RWPE2 (cell line): ENCODE measurements around the gene TMC3.

Experiments
- ATAC-seq: fragments of 200-7000 bp; cut with Tn5 transposase; 3 replicates; pipeline ENCODE4 v1.9.1; 2021; ENCODE audit warnings: low read depth
- DNase-seq: peaks from one replicate; pipeline ENCODE4 v3.0.0-alpha.2; 2020; ENCODE audit warnings: low spot score
- H3K27ac ChIP-seq: fragments of 450-650 bp; 2 replicates; pipeline ENCODE4 v1.5.1; 2017; ENCODE audit warnings: mild to moderate bottlenecking; ENCODE audit not compliant: poor library complexity, severe bottlenecking
- H3K27me3 ChIP-seq: fragments of 250-450 bp; sonication (Bioruptor Pico); 2 replicates; pipeline ENCODE4 v1.5.1; 2021; ENCODE audit warnings: mild to moderate bottlenecking, moderate library complexity; ENCODE audit not compliant: insufficient read depth, poor library complexity, severe bottlenecking
- H3K36me3 ChIP-seq: fragments of 250-450 bp; sonication (Bioruptor Pico); 2 replicates; pipeline ENCODE4 v1.5.1; 2020; ENCODE audit warnings: low read depth, mild to moderate bottlenecking, moderate library complexity
- H3K4me1 ChIP-seq: fragments of 250-450 bp; sonication (Bioruptor Pico); 2 replicates; pipeline ENCODE4 v1.5.1; 2021; ENCODE audit warnings: mild to moderate bottlenecking, moderate library complexity; ENCODE audit not compliant: insufficient read depth, poor library complexity, severe bottlenecking
- H3K4me3 ChIP-seq: fragments of 250-450 bp; sonication (Bioruptor Pico); 2 replicates; pipeline ENCODE4 v1.5.1; 2021; ENCODE audit warnings: mild to moderate bottlenecking, moderate library complexity; ENCODE audit not compliant: severe bottlenecking
- H3K9me3 ChIP-seq: fragments of 250-450 bp; sonication (Bioruptor Pico); 2 replicates; pipeline ENCODE4 v1.5.1; 2021; ENCODE audit warnings: mild to moderate bottlenecking, moderate library complexity; ENCODE audit not compliant: severe bottlenecking
- TF ChIP-seq, protein P1 (sequence below): fragments of 450-650 bp; IDR thresholded peaks from one replicate; pipeline ENCODE4 v1.5.1; 2017; ENCODE audit warnings: mild to moderate bottlenecking, moderate library complexity; ENCODE audit not compliant: poor library complexity, severe bottlenecking

Gene TMC3

DNA sequence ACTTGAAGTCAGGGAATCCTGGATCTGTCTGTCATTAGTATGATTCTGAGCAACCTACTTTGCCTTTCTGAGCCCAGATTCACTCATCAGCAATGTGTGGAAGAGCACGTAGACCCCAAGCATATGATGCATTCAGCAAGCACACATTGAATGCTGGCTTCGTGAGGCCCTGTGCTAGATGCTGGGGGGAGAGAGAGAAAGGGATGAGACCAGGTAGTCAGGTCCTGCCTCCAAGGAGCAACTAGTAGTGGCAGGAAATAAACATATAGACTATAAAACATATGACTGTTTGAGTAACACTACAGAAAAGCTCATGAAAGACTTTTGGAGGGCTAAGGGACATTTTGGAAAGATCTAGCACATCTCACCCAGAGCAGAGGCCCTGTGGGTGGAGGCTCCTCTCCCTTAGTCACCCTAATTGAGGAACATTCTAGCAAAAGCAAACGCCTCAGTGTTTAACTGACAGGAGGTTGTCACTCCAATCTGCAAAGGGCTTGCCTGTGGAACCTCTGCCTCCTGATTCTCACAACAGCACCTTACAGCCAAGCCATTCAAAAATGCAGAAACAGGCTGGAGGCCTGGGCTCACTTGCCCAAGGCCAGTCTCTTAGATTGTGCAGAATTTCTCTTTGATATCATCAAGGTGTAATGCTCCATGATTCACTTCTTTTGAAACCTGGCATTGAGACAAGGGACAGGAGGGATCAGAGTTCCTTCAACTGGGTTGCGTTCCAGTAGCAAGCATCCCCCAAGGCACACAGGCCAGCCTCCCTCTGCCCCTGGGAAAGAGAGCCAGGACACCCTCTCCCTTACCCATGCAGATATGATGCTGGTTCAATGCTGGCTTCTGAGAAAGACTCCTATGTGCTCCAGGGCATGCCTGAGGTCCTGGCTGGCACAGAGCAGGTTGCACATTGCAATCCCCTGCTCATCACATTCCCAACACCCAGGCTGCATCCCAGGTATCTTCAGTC is 76.1 kb downstream of the TMC3 start:
- H3K9me3 ChIP-seq: no peaks in the 10 kb centered on the region
- H3K4me1 ChIP-seq: peaks cover 21% of the 10 kb centered on the region
- no peaks in the 10 kb centered on the region for H3K27me3 ChIP-seq
- no peak overlapping the region for H3K4me3 ChIP-seq
- TF ChIP-seq, protein P1, sequence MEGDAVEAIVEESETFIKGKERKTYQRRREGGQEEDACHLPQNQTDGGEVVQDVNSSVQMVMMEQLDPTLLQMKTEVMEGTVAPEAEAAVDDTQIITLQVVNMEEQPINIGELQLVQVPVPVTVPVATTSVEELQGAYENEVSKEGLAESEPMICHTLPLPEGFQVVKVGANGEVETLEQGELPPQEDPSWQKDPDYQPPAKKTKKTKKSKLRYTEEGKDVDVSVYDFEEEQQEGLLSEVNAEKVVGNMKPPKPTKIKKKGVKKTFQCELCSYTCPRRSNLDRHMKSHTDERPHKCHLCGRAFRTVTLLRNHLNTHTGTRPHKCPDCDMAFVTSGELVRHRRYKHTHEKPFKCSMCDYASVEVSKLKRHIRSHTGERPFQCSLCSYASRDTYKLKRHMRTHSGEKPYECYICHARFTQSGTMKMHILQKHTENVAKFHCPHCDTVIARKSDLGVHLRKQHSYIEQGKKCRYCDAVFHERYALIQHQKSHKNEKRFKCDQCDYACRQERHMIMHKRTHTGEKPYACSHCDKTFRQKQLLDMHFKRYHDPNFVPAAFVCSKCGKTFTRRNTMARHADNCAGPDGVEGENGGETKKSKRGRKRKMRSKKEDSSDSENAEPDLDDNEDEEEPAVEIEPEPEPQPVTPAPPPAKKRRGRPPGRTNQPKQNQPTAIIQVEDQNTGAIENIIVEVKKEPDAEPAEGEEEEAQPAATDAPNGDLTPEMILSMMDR: no peak
- H3K36me3 ChIP-seq: no peaks in the 10 kb centered on the region
- H3K27ac ChIP-seq: peak overlapping the region; percentile 69
- DNase-seq (peak; percentile 38), ATAC-seq (peak; percentile 17)

DNA sequence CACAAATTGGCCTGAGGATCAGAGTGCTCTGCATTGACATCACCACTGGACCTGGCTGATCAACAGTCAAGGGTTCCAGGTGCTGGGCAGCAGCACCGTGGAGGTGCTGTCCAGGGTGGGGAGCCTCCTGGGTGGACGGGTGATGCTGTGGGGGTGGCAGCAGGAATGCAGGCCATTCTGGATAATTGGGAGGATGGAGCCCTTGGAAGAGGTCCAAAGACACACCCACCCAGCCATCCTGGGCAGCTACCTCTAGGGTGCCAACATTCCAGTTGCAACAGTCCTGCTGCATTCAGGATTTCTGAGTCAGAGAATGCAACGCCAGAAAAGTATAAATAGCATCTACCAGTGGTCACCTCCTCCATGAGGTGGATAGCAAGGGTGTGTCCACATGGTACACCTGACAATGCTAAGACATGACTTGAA is 76.9 kb downstream of the TMC3 start:
- peak; percentile 95 for ATAC-seq
- H3K36me3 ChIP-seq: no peaks in the 10 kb centered on the region
- peak; percentile 93 for DNase-seq
- H3K27ac ChIP-seq: peak overlapping the region; percentile 69
- H3K4me1 ChIP-seq: peaks cover 21% of the 10 kb centered on the region
- no peaks in the 10 kb centered on the region for H3K27me3 ChIP-seq
- H3K4me3 ChIP-seq: no peak overlapping the region
- TF ChIP-seq, protein P1: no peak
- H3K9me3 ChIP-seq: no peaks in the 10 kb centered on the region

DNA sequence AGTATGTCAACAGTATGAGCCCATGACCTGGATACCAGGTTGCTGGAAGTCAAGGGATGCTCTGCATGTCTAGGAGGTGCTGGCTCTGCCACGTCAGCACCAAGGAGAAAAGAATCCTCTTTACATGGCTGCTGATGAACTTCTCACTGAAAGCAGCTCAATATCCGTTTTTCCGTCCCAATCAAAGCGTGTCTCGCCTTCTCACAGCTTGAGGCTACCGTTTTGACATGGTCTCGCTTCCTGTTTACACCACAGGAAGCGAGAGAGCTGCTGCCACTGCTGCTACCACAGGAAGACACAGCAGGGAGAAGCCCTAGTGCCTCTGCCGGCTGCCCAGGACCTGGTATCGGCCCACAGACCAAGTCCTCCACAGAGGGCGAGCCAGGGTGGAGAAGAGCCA is 77.3 kb downstream of the TMC3 start:
- ATAC-seq (peak; percentile 1; the same call in 2 of the 3 replicates), DNase-seq (no peak)
- Histone ChIP-seq H3K4me3 (no peak overlapping the region), H3K27ac (peak overlapping the region; percentile 69), H3K36me3 (no peaks in the 10 kb centered on the region), H3K27me3 (no peaks in the 10 kb centered on the region), H3K4me1 (peaks cover 21% of the 10 kb centered on the region), H3K9me3 (no peaks in the 10 kb centered on the region)
- TF ChIP-seq, protein P1: no peak

GRCh38 chr15:81296186-81296585 is 77.8 kb downstream of the TMC3 start:
- TF ChIP-seq, protein P1: no peak
- H3K36me3 ChIP-seq: no peaks in the 10 kb centered on the region
- DNase-seq (no peak), ATAC-seq (no peak)
- no peaks in the 10 kb centered on the region for H3K27me3 ChIP-seq
- no peaks in the 10 kb centered on the region for H3K9me3 ChIP-seq
- peaks cover 21% of the 10 kb centered on the region for H3K4me1 ChIP-seq
- H3K27ac ChIP-seq: no peak overlapping the region
- H3K4me3 ChIP-seq: no peak overlapping the region
